Bladder microvascular endothelial cell (primary cell): ENCODE measurements around the gene ADAM30. TPM values are rescaled to one million over a fixed set of nuclear protein-coding genes. Genes with fewer than 3 reads are reported as not detected.

ENCODE experiments used
- total RNA-seq: library from RNA; depleted of rRNA; stranded (reverse); fragments of >200 nt; gene quantifications from 2 replicates; pipeline ENCODE4 v1.2.3, GENCODE V29; 2014

ADAM30 gene
- not detected in 2 replicates for total RNA-seq

GRCh38 chr1:119896303-119896702 is at the start of gene ADAM30:
Gene ADAM30 (minus strand): TSS chr1:119896515. CDS start chr1:119896336, 179 bp downstream.

Other genes starting within 250 kb of the ADAM30 start
- gene ZNF697, start 248.2 kb downstream of the ADAM30 start, total RNA-seq, result 10.5 and 35.2 TPM in 2 replicates
- 4.2 and 10.6 TPM in 2 replicates for gene PHGDH, start 184.6 kb downstream of the ADAM30 start, total RNA-seq
- gene HMGCS2, start 127.6 kb downstream of the ADAM30 start, total RNA-seq, result not detected in 2 replicates
- not detected in 2 replicates for gene REG4, start 85.1 kb downstream of the ADAM30 start, total RNA-seq
- 4.7 and 31.7 TPM in 2 replicates for gene NOTCH2, start 173.1 kb upstream of the ADAM30 start, total RNA-seq